HepG2 (cell line): Measurements from ENCODE around the gene TMEM129. TPM values are rescaled to one million over a fixed set of nuclear protein-coding genes. Genes with fewer than 3 reads are reported as not detected.
A peak's percentile ranks its signal among the peaks of the same experiment; 100 is the strongest.

Experiments used
- AKAP8 ChIP-seq: sonication (generic); formaldehyde crosslinking; IDR thresholded peaks from 2 replicates; pipeline ENCODE4 v1.5.1; 2020; ENCODE audit warnings: mild to moderate bottlenecking, missing genetic modification reagents
- CENPX ChIP-seq: sonication (generic); formaldehyde crosslinking; IDR thresholded peaks from 2 replicates; pipeline ENCODE4 v1.9.0; 2021; ENCODE audit warnings: mild to moderate bottlenecking, missing genetic modification reagents, moderate library complexity
- CSRNP2 ChIP-seq: sonication (generic); formaldehyde crosslinking; conservative IDR thresholded peaks from 2 replicates; pipeline ENCODE4 v1.8.0; 2022; ENCODE audit warnings: low read depth, missing genetic modification reagents
- ETV6 ChIP-seq: sonication (generic); formaldehyde crosslinking; conservative IDR thresholded peaks from 2 replicates; pipeline ENCODE4 v1.4.0; 2020; ENCODE audit warnings: missing genetic modification reagents
- GZF1 ChIP-seq: sonication (generic); formaldehyde crosslinking; IDR thresholded peaks from 2 replicates; pipeline ENCODE4 v1.5.1; 2020; ENCODE audit warnings: mild to moderate bottlenecking, missing genetic modification reagents
- HNRNPK ChIP-seq: fragments of 200-400 bp; formaldehyde crosslinking; IDR thresholded peaks from 2 replicates; pipeline ENCODE4 v1.6.1; 2018; ENCODE audit warnings: low read length, low read depth, moderate library complexity, mild to moderate bottlenecking; ENCODE audit not compliant: poor library complexity, severe bottlenecking
- KMT2B ChIP-seq: IDR thresholded peaks from 2 replicates; pipeline ENCODE4 v1.6.1; 2016; ENCODE audit warnings: missing genetic modification reagents, missing compliant biosample characterization
- MIER2 ChIP-seq: IDR thresholded peaks from 2 replicates; pipeline ENCODE4 v1.6.1; 2016; ENCODE audit warnings: missing biosample characterization, missing genetic modification reagents
- NFE2L2 ChIP-seq: fragments of 150-350 bp; IDR thresholded peaks from 2 replicates; pipeline ENCODE4 v1.6.1; 2014; ENCODE audit warnings: low read length
- PATZ1 ChIP-seq: sonication (generic); formaldehyde crosslinking; IDR thresholded peaks from 2 replicates; pipeline ENCODE4 v1.4.0; 2020; ENCODE audit warnings: missing genetic modification reagents
- PBX3 ChIP-seq: sonication (generic); formaldehyde crosslinking; IDR thresholded peaks from 2 replicates; pipeline ENCODE4 v1.8.1; 2023; ENCODE audit warnings: missing genetic modification reagents, inconsistent platforms, borderline replicate concordance
- PHF20 ChIP-seq: sonication (generic); formaldehyde crosslinking; IDR thresholded peaks from 2 replicates; pipeline ENCODE4 v1.5.0; 2020; ENCODE audit warnings: mild to moderate bottlenecking, missing genetic modification reagents
- SMYD3 ChIP-seq: sonication (generic); formaldehyde crosslinking; IDR thresholded peaks from 2 replicates; pipeline ENCODE4 v1.8.1; 2023; ENCODE audit warnings: mild to moderate bottlenecking, missing genetic modification reagents
- TCF12 ChIP-seq, 2 experiments: fragments of 450-650 bp in 1 of 2; sonication (generic) in 1 of 2; formaldehyde crosslinking in 1 of 2; IDR thresholded peaks; 2 replicates each; pipeline versions ENCODE4 v1.6.1 to v1.8.0; 2017 to 2022; ENCODE audit warnings: antibody characterized with exemption in 1 of 2, mild to moderate bottlenecking in 1 of 2, missing genetic modification reagents in 1 of 2, moderate library complexity in 1 of 2
- TEAD3 ChIP-seq: optimal IDR thresholded peaks from 2 replicates; pipeline ENCODE3; 2016; ENCODE audit warnings: borderline replicate concordance
- THAP11 ChIP-seq: IDR thresholded peaks from 2 replicates; pipeline ENCODE4 v1.6.1; 2016; ENCODE audit warnings: missing biosample characterization, missing genetic modification reagents
- ZNF205 ChIP-seq: IDR thresholded peaks from 2 replicates; pipeline ENCODE4 v1.6.1; 2018; ENCODE audit warnings: missing biosample characterization, missing genetic modification reagents
- ZNF224 ChIP-seq: sonication (generic); formaldehyde crosslinking; IDR thresholded peaks from 2 replicates; pipeline ENCODE4 v1.5.0; 2020; ENCODE audit warnings: mild to moderate bottlenecking, missing genetic modification reagents
- ZNF260 ChIP-seq: sonication (generic); formaldehyde crosslinking; IDR thresholded peaks from 2 replicates; pipeline ENCODE4 v1.4.0; 2020; ENCODE audit warnings: missing genetic modification reagents, low read depth, mild to moderate bottlenecking, borderline replicate concordance
- ZNF343 ChIP-seq: sonication (generic); formaldehyde crosslinking; IDR thresholded peaks from 2 replicates; pipeline ENCODE4 v1.4.0; 2020; ENCODE audit warnings: mild to moderate bottlenecking, missing genetic modification reagents
- ZNF382 ChIP-seq: sonication (generic); formaldehyde crosslinking; IDR thresholded peaks from 2 replicates; pipeline ENCODE4 v1.5.0; 2020; ENCODE audit warnings: missing genetic modification reagents, mild to moderate bottlenecking, borderline replicate concordance
- ZNF44 ChIP-seq: sonication (generic); formaldehyde crosslinking; IDR thresholded peaks from 2 replicates; pipeline ENCODE4 v1.5.1; 2020; ENCODE audit warnings: mild to moderate bottlenecking, missing genetic modification reagents
- ZNF451 ChIP-seq: sonication (generic); formaldehyde crosslinking; IDR thresholded peaks from 2 replicates; pipeline ENCODE4 v1.5.0; 2020; ENCODE audit warnings: mild to moderate bottlenecking, missing genetic modification reagents
- ZNF577 ChIP-seq: sonication (generic); formaldehyde crosslinking; IDR thresholded peaks from 2 replicates; pipeline ENCODE4 v1.4.0; 2020; ENCODE audit warnings: mild to moderate bottlenecking, low read depth, missing genetic modification reagents, borderline replicate concordance
- ZNF644 ChIP-seq: IDR thresholded peaks from 2 replicates; pipeline ENCODE4 v1.6.1; 2016; ENCODE audit warnings: low read depth
- ZNF670 ChIP-seq: sonication (generic); formaldehyde crosslinking; IDR thresholded peaks from 2 replicates; pipeline ENCODE4 v1.8.0; 2022; ENCODE audit warnings: mild to moderate bottlenecking, missing genetic modification reagents, borderline replicate concordance
- polyA plus RNA-seq, 8 experiments: library from polyadenylated mRNA; depleted of rRNA in 3 of 8; stranded (reverse) in 7 of 8; unstranded in 1 of 8; fragments of >200 nt; fragmentation: Illumina TruSeq in 4 of 8; extraction: Trizol in 4 of 8; gene quantifications; 2 replicates each; pipeline versions ENCODE4 v1.2.1 to v1.2.3, GENCODE V29; 2011 to 2016; ENCODE audit warnings: low read depth in 4 of 8, missing spikeins in 1 of 8, mixed read lengths in 1 of 8; ENCODE audit not compliant: insufficient read depth in 1 of 8
- total RNA-seq, 5 experiments: library from RNA; depleted of rRNA; stranded (reverse); fragments of >200 nt; fragmentation: Illumina TruSeq; extraction: Trizol; gene quantifications; 2 replicates each; pipeline ENCODE4 v1.2.3, GENCODE V29; 2016; ENCODE audit warnings: low read depth in 1 of 5

Gene TMEM129
- total and polyA plus RNA-seq, 2 of the 13 experiments (the other 11 are each of a cell fraction or from before 2014, with no cell fraction given), result 19.0 to 25.8 TPM

GRCh38 chr4:1753697-1754311 is 32.7 kb upstream of the TMEM129 start (continued):
- TF ChIP-seq CSRNP2 (CRISPR knock-in tag) (no peak), ZNF44 (CRISPR knock-in tag) (no peak), TCF12 (IDR thresholded peaks at IDR 0.05) (no peak), TCF12 (CRISPR knock-in tag; IDR thresholded peaks at IDR 0.05) (0 out of 2 replicates have a peak, but pooled peaks have one; percentile 68), KMT2B (CRISPR knock-in tag) (no peak), ZNF577 (CRISPR knock-in tag) (no peak), ZNF644 (CRISPR knock-in tag) (no peak), CENPX (CRISPR knock-in tag) (no peak), AKAP8 (CRISPR knock-in tag) (peak; percentile 73), THAP11 (0 out of 2 replicates have a peak, but pooled peaks have one; percentile 14), PHF20 (CRISPR knock-in tag) (no peak), ZNF205 (no peak), SMYD3 (CRISPR knock-in tag) (no peak), NFE2L2 (no peak), ETV6 (CRISPR knock-in tag) (no peak), ZNF343 (CRISPR knock-in tag) (no peak), HNRNPK (no peak), MIER2 (CRISPR knock-in tag) (no peak), PBX3 (CRISPR knock-in tag) (no peak), TEAD3 (no peak), PATZ1 (peak; percentile 58; the same call in 1 of the 2 replicates), ZNF670 (no peak), ZNF451 (CRISPR knock-in tag) (peak; percentile 32; the same call in 1 of the 2 replicates), GZF1 (peak; percentile 72; the same call in 1 of the 2 replicates), ZNF224 (CRISPR knock-in tag) (no peak), ZNF382 (CRISPR knock-in tag) (no peak), ZNF260 (no peak)
